ENCODE measurements around the gene CDY1B. TPM values are rescaled to one million over a fixed set of nuclear protein-coding genes. Genes with fewer than 3 reads are reported as not detected.
"Not testable (repeated sequence)": the region's sequence is repeated elsewhere in the genome, so short reads cannot be mapped to it uniquely, and the experiment has no call there.

CDY1B gene
- total RNA-seq = not detected

- H3K27ac ChIP-seq; H3K4me1 ChIP-seq; H3K9me3 ChIP-seq; H3K36me3 ChIP-seq; intact Hi-C loops (cut with DNase I); H3K27me3 ChIP-seq; DNase-seq (ENCODE audit: extremely low spot score in 2 of 2); H3K4me3 ChIP-seq: not testable (repeated sequence)
Measured at GRCh38 chrY:24047919-24048318, at the start of gene CDY1B. TSS of gene CDY1B (minus strand) at chrY:24048019. CDS start at chrY:24047688, 331 bp downstream.

- DNase-seq (ENCODE audit: extremely low spot score in 2 of 2); H3K36me3 ChIP-seq; H3K4me1 ChIP-seq; H3K27ac ChIP-seq; H3K9me3 ChIP-seq; intact Hi-C loops (cut with DNase I); H3K27me3 ChIP-seq; H3K4me3 ChIP-seq: not testable (repeated sequence)
Measured at GRCh38 chrY:24049525-24049924, 1.7 kb upstream of the CDY1B start.

GRCh38 chrY:24043209-24043608, 4.6 kb downstream of the CDY1B start:
- H3K4me3 ChIP-seq; H3K27me3 ChIP-seq; H3K4me1 ChIP-seq; DNase-seq (ENCODE audit: extremely low spot score in 2 of 2); H3K9me3 ChIP-seq; intact Hi-C loops (cut with DNase I); H3K36me3 ChIP-seq; H3K27ac ChIP-seq: not testable (repeated sequence)

DNA sequence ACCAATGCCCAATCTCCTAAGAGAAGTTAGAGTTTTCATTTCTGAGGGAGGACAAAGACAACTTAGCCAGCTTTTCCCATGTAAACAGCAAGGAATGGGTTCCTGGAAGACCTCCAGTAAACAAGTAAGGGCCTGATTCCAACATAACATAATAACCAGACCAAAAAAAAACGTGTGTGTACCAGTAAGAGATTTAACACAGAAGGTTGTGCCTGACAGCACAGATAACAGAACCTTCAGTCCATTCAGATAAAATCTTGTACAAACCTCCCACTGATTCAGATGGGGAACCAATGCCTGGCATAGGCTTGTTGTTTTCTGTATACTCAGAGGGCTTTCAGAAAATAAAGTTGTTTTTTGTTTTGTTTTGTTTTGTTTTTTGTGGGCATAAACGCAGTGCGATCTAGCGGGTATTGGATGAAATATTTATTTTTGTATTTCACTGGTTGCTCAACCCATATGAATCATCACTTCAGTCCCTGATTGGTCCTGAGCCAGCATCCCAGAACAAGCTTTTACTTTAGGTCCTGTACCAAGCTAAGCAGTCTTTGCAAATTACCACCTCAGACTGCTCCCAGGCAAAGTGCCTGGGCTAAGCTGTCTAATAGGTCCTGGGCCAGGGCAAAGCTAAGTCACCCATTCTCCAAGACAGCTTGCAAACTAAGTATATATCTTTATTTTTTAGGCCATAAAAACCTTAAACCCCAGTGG, 8.7 kb downstream of the CDY1B start:
- H3K27ac ChIP-seq; H3K4me3 ChIP-seq; H3K36me3 ChIP-seq; H3K9me3 ChIP-seq; DNase-seq (ENCODE audit: extremely low spot score in 2 of 2); intact Hi-C loops (cut with DNase I); H3K27me3 ChIP-seq; H3K4me1 ChIP-seq: not testable (repeated sequence)

- DNase-seq (ENCODE audit: extremely low spot score in 2 of 2); H3K9me3 ChIP-seq; intact Hi-C loops (cut with DNase I); H3K4me1 ChIP-seq; H3K4me3 ChIP-seq; H3K36me3 ChIP-seq; H3K27me3 ChIP-seq; H3K27ac ChIP-seq: not testable (repeated sequence)
Measured at GRCh38 chrY:24026212-24027103, 21.4 kb downstream of the CDY1B start.

Data from vagina (tissue), 2 donors.